H9 (cell line): ENCODE measurements around the gene MED25. TPM values are rescaled to one million over a fixed set of nuclear protein-coding genes. Genes with fewer than 3 reads are reported as not detected.

Experiments used
- DNase-seq: peaks from one replicate; pipeline ENCODE4 v3.0.0-alpha.2; 2017
- H2AFZ ChIP-seq: one replicate; pipeline ENCODE4 v1.6.1; 2013; ENCODE audit warnings: mild to moderate bottlenecking, low read length, control low read depth, moderate library complexity
- H2AK5ac ChIP-seq: 2 replicates; pipeline ENCODE4 v1.6.1; 2013; ENCODE audit warnings: low read length, control low read depth, mixed read lengths; ENCODE audit not compliant: insufficient read length
- H2BK120ac ChIP-seq: one replicate; pipeline ENCODE4 v1.6.1; 2013; ENCODE audit warnings: low read depth, mild to moderate bottlenecking, low read length, control low read depth, inconsistent platforms; ENCODE audit not compliant: poor library complexity, severe bottlenecking
- H2BK12ac ChIP-seq: 2 replicates; pipeline ENCODE4 v1.6.1; 2013; ENCODE audit warnings: low read length, control low read depth, mixed read lengths, low read depth; ENCODE audit not compliant: insufficient read length
- H2BK15ac ChIP-seq: 2 replicates; pipeline ENCODE4 v1.6.1; 2013; ENCODE audit warnings: low read depth, low read length, control low read depth
- H2BK20ac ChIP-seq: one replicate; pipeline ENCODE4 v1.6.1; 2013; ENCODE audit warnings: low read depth, mild to moderate bottlenecking, low read length, control low read depth, inconsistent platforms; ENCODE audit not compliant: poor library complexity, severe bottlenecking
- H2BK5ac ChIP-seq: 2 replicates; pipeline ENCODE4 v1.6.1; 2013; ENCODE audit warnings: low read length, control low read depth, mixed read lengths; ENCODE audit not compliant: insufficient read length
- H3K14ac ChIP-seq: 2 replicates; pipeline ENCODE4 v1.6.1; 2013; ENCODE audit warnings: low read length, control low read depth; ENCODE audit not compliant: insufficient read depth
- H3K18ac ChIP-seq: 2 replicates; pipeline ENCODE4 v1.6.1; 2013; ENCODE audit warnings: low read depth, mild to moderate bottlenecking, mixed read lengths, low read length, control low read depth; ENCODE audit not compliant: insufficient read length
- H3K23ac ChIP-seq: 2 replicates; pipeline ENCODE4 v1.6.1; 2013; ENCODE audit warnings: low read length, control low read depth, mixed read lengths, low read depth; ENCODE audit not compliant: insufficient read length
- H3K23me2 ChIP-seq: 2 replicates; pipeline ENCODE4 v1.6.1; 2013; ENCODE audit warnings: low read depth, mild to moderate bottlenecking, mixed read lengths, low read length, control low read depth; ENCODE audit not compliant: insufficient read length, poor library complexity, severe bottlenecking
- H3K27ac ChIP-seq: 2 replicates; pipeline ENCODE4 v1.5.1; 2013; ENCODE audit warnings: low read length, control low read depth, mixed read lengths, low read depth; ENCODE audit not compliant: insufficient read length
- H3K27me3 ChIP-seq: 2 replicates; pipeline ENCODE4 v1.6.1; 2013; ENCODE audit warnings: low read length, control low read depth, inconsistent platforms; ENCODE audit not compliant: insufficient read depth
- H3K4ac ChIP-seq: 2 replicates; pipeline ENCODE4 v1.6.1; 2013; ENCODE audit warnings: low read depth, mild to moderate bottlenecking, control low read depth, inconsistent platforms, low read length, moderate library complexity
- H3K4me1 ChIP-seq: 2 replicates; pipeline ENCODE4 v1.6.1; 2013; ENCODE audit warnings: low read length, control low read depth, inconsistent platforms; ENCODE audit not compliant: insufficient read depth
- H3K4me2 ChIP-seq: 2 replicates; pipeline ENCODE4 v1.6.1; 2013; ENCODE audit warnings: low read length, control low read depth, mixed read lengths; ENCODE audit not compliant: insufficient read length, insufficient read depth
- H3K56ac ChIP-seq: 2 replicates; pipeline ENCODE4 v1.6.1; 2013; ENCODE audit warnings: low read depth, mild to moderate bottlenecking, mixed read lengths, low read length, control low read depth; ENCODE audit not compliant: insufficient read length
- H3K79me1 ChIP-seq: 2 replicates; pipeline ENCODE4 v1.6.1; 2013; ENCODE audit warnings: low read depth, mild to moderate bottlenecking, moderate library complexity, low read length, control low read depth, inconsistent platforms; ENCODE audit not compliant: insufficient read depth, poor library complexity, severe bottlenecking
- H3K79me2 ChIP-seq: 2 replicates; pipeline ENCODE4 v1.6.1; 2013; ENCODE audit warnings: low read length, control low read depth, inconsistent platforms; ENCODE audit not compliant: insufficient read depth
- H3K9ac ChIP-seq: 2 replicates; pipeline ENCODE4 v1.6.1; 2013; ENCODE audit warnings: low read length, control low read depth, mixed read lengths; ENCODE audit not compliant: insufficient read length; ENCODE audit errors: extremely low read depth
- H3K9me3 ChIP-seq: one replicate; pipeline ENCODE4 v1.6.1; 2013; ENCODE audit warnings: low read depth, low read length, inconsistent platforms; ENCODE audit not compliant: control insufficient read depth
- H3T11ph ChIP-seq: one replicate; pipeline ENCODE4 v1.6.1; 2013; ENCODE audit warnings: mild to moderate bottlenecking, low read length, control low read depth, inconsistent platforms
- H4K20me1 ChIP-seq: one replicate; pipeline ENCODE4 v1.6.1; 2013; ENCODE audit not compliant: control insufficient read depth, insufficient read length, insufficient read depth
- H4K5ac ChIP-seq: 2 replicates; pipeline ENCODE4 v1.6.1; 2013; ENCODE audit warnings: low read depth, mild to moderate bottlenecking, mixed read lengths, low read length, control low read depth; ENCODE audit not compliant: insufficient read length
- H4K8ac ChIP-seq: replicated peaks from 2 replicates; pipeline ENCODE4 v1.6.1; 2013; ENCODE audit warnings: low read length, control low read depth, mixed read lengths, low read depth; ENCODE audit not compliant: insufficient read length
- H4K91ac ChIP-seq: 2 replicates; pipeline ENCODE4 v1.6.1; 2013; ENCODE audit warnings: low read depth, mild to moderate bottlenecking, moderate library complexity, mixed read lengths, low read length, control low read depth; ENCODE audit not compliant: insufficient read length
- H3K27ac Mint-ChIP-seq, 3 experiments: 2 replicates in 2 of 3; 3 replicates in 1 of 3; pipeline ENCODE4 v1.8.0; 2020 to 2021; ENCODE audit warnings: mixed read lengths in 3 of 3, mild to moderate bottlenecking in 1 of 3, moderate library complexity in 1 of 3
- H3K27me3 Mint-ChIP-seq: 2 replicates; pipeline ENCODE4 v1.8.0; 2021; ENCODE audit warnings: low read depth, mild to moderate bottlenecking, moderate library complexity, mixed read lengths
- H3K36me3 Mint-ChIP-seq, 3 experiments: 2 replicates in 2 of 3; 3 replicates in 1 of 3; pipeline ENCODE4 v1.8.0; 2020 to 2021; ENCODE audit warnings: low read depth in 3 of 3, mixed read lengths in 3 of 3; ENCODE audit not compliant: insufficient read depth in 1 of 3
- H3K4me1 Mint-ChIP-seq, 2 experiments: 2 replicates each; pipeline ENCODE4 v1.8.0; 2020; ENCODE audit warnings: mixed read lengths in 2 of 2
- H3K4me3 Mint-ChIP-seq, 2 experiments: 2 replicates in 1 of 2; 3 replicates in 1 of 2; pipeline ENCODE4 v1.8.0; 2020 to 2021; ENCODE audit warnings: mild to moderate bottlenecking in 2 of 2, mixed read lengths in 2 of 2, moderate library complexity in 1 of 2
- H3K9me3 Mint-ChIP-seq, 2 experiments: 2 replicates in 1 of 2; 3 replicates in 1 of 2; pipeline ENCODE4 v1.8.0; 2020; ENCODE audit warnings: mild to moderate bottlenecking in 2 of 2, mixed read lengths in 2 of 2, moderate library complexity in 1 of 2
- WGBS: extraction: QIAGEN DNeasy Blood & Tissue Kit; methylation state at CpG from one replicate; pipeline ENCODE4 v1.1.7; 2013; ENCODE audit warnings: missing lambda C conversion rate, low lambda C conversion rate, mixed read lengths; ENCODE audit not compliant: insufficient read length; ENCODE audit errors: extremely low coverage; 5-methylcytosine and 5-hydroxymethylcytosine counted together
- total RNA-seq: library from RNA; stranded (reverse); gene quantifications from 2 replicates; pipeline ENCODE4 v1.2.1, GENCODE V29; 2021
- TF ChIP-seq, protein P1 (sequence below): fragments of 200-600 bp; sonication (generic); conservative IDR thresholded peaks from 3 replicates; pipeline ENCODE4 v1.8.0; 2021; ENCODE audit warnings: antibody characterized with exemption, mild to moderate bottlenecking

The MED25 gene
- total RNA-seq, 1 experiment from 2014 or later: 77.5 TPM

DNA sequence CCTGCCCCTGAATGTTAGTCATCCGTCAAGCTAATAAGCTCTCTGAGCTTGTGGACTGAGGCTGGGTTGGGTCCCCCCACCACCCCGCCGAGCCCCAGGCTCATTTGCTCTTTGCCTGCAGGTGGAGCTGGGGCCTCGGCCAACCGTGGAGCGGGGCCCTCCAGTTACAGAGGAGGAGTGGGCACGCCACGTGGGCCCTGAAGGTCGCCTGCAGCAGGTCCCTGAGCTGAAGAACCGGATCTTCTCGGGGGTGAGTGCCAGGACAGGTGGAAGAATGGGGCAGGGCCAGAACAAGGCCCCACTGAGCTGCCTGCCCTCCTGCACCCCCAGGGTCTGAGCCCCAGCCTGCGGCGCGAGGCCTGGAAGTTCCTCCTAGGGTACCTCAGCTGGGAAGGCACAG lies 64.6 kb downstream of the MED25 start:
- Histone ChIP-seq H3K79me2 (no peaks in the 10 kb centered on the region), H4K20me1 (no peaks in the 10 kb centered on the region), H2BK15ac (no peak overlapping the region), H2AFZ (no peak overlapping the region), H3K14ac (no peak overlapping the region), H2BK20ac (no peak overlapping the region), H3K79me1 (no peaks in the 10 kb centered on the region), H4K91ac (no peak overlapping the region), H3K4me1 (no peaks in the 10 kb centered on the region), H2BK12ac (no peak overlapping the region), H3K23ac (no peak overlapping the region), H3K4me2 (no peak overlapping the region), H2BK5ac (no peak overlapping the region), H3K56ac (no peak overlapping the region), H3T11ph (no peak overlapping the region), H3K18ac (no peak overlapping the region), H2BK120ac (no peak overlapping the region), H4K8ac (no peak overlapping the region), H3K9ac (no peak overlapping the region), H2AK5ac (no peak overlapping the region), H4K5ac (no peak overlapping the region), H3K27ac (no peak overlapping the region), H3K9me3 (no peaks in the 10 kb centered on the region), H3K23me2 (peaks cover 6% of the 10 kb centered on the region), H3K27me3 (no peaks in the 10 kb centered on the region), H3K4ac (no peak overlapping the region)
- peaks cover 56 to 71% (median 71%) of the 10 kb centered on the region in 3 experiments for H3K36me3 Mint-ChIP-seq
- H3K27me3 Mint-ChIP-seq: no peaks in the 10 kb centered on the region
- no peak for DNase-seq
- no peak overlapping the region for H3K27ac Mint-ChIP-seq
- peaks cover 11 to 16% of the 10 kb centered on the region in 2 experiments for H3K4me1 Mint-ChIP-seq
- no peak overlapping the region for H3K4me3 Mint-ChIP-seq
- no CpG with 5 or more reads among the region's 14 CpGs for WGBS
- TF ChIP-seq, protein P1, sequence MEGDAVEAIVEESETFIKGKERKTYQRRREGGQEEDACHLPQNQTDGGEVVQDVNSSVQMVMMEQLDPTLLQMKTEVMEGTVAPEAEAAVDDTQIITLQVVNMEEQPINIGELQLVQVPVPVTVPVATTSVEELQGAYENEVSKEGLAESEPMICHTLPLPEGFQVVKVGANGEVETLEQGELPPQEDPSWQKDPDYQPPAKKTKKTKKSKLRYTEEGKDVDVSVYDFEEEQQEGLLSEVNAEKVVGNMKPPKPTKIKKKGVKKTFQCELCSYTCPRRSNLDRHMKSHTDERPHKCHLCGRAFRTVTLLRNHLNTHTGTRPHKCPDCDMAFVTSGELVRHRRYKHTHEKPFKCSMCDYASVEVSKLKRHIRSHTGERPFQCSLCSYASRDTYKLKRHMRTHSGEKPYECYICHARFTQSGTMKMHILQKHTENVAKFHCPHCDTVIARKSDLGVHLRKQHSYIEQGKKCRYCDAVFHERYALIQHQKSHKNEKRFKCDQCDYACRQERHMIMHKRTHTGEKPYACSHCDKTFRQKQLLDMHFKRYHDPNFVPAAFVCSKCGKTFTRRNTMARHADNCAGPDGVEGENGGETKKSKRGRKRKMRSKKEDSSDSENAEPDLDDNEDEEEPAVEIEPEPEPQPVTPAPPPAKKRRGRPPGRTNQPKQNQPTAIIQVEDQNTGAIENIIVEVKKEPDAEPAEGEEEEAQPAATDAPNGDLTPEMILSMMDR: no peak
- H3K9me3 Mint-ChIP-seq: no peaks in the 10 kb centered on the region
